ENCODE data around the gene TMF1. TPM values are rescaled to one million over a fixed set of nuclear protein-coding genes. Genes with fewer than 3 reads are reported as not detected.

The TMF1 gene
- total RNA-seq, 4 donors from 2014 or later: 15.5 to 53.2 (median 39.9) TPM

GRCh38 chr3:69081583-69082262 lies 29.6 kb upstream of the TMF1 start:
- WGBS, 2 donors (ENCODE audit: low coverage in 1 of 2): 64 to 76% methylated on average over 2 to 5 of the region's 5 CpGs
- Histone ChIP-seq H3K9me3 (no peaks in the 10 kb centered on the region), H3K36me3 (no peaks in the 10 kb centered on the region), H3K4me3 (no peak overlapping the region), H3K27me3 (no peaks in the 10 kb centered on the region), H3K4me1 (peaks cover 17 to 75% (median 43%) of the 10 kb centered on the region in 4 donors), H3K27ac (peak overlapping the region; percentile 2 to 97 (median 96))
- TF ChIP-seq EP300 (IDR thresholded peaks at IDR 0.05; ENCODE audit: low read depth): no peak
- TF ChIP-seq POLR2A (IDR thresholded peaks at IDR 0.05): no peak
- no peak for TF ChIP-seq CTCF (IDR thresholded peaks at IDR 0.05)
- intact Hi-C loops (cut with DNase I; ENCODE audit: low total_unique reads): no loop called here
- in situ Hi-C loops (cut with MboI; ENCODE audit: low pct_ligation_motif_present in 1 of 4, low pct_unique_long_range_greater_than_20kb in 1 of 4, low sequenced_read_pairs in 3 of 4): no loop called here
- DNase-seq: no peak

- intact Hi-C loops (cut with DNase I; ENCODE audit: low total_unique reads) (no loop called here), in situ Hi-C loops (cut with MboI; ENCODE audit: low pct_ligation_motif_present in 1 of 4, low pct_unique_long_range_greater_than_20kb in 1 of 4, low sequenced_read_pairs in 3 of 4) (no loop called here)
- peaks cover 16 to 71% (median 42%) of the 10 kb centered on the region in 4 donors for H3K4me1 ChIP-seq
- DNase-seq: peak; percentile 95
- TF ChIP-seq POLR2AphosphoS5 (IDR thresholded peaks at IDR 0.05) (peak; percentile 89 to 93 (median 89)), EP300 (IDR thresholded peaks at IDR 0.05; ENCODE audit: low read depth) (no peak), CTCF (IDR thresholded peaks at IDR 0.05) (no peak), POLR2A (IDR thresholded peaks at IDR 0.05) (peak; percentile 58)
- H3K4me3 ChIP-seq: peak within 1 kb of the TSS; percentile 76 to 98 (median 88)
- peak within 1 kb of the TSS; percentile 84 to 95 (median 91) for H3K27ac ChIP-seq
- H3K9me3 ChIP-seq: no peaks in the 10 kb centered on the region
- no peaks in the 10 kb centered on the region for H3K36me3 ChIP-seq
- no peaks in the 10 kb centered on the region for H3K27me3 ChIP-seq
- 4 to 20% methylated on average over 5 to 18 of the region's 37 CpGs for WGBS, 2 donors (ENCODE audit: low coverage in 1 of 2)
These were observed 28.2 kb upstream of the TMF1 start, which contains the start of gene UBA3 for GRCh38 chr3:69080233-69080920. UBA3 (minus strand) TSS chr3:69080365; CDS start chr3:69080353, 12 bp downstream.

- no peaks in the 10 kb centered on the region for H3K27me3 ChIP-seq
- no peaks in the 10 kb centered on the region for H3K9me3 ChIP-seq
- peaks cover 0 to 1% (median 0%) of the 10 kb centered on the region in 4 donors for H3K36me3 ChIP-seq
- no peak for DNase-seq
- H3K4me1 ChIP-seq: peaks cover 16 to 70% (median 40%) of the 10 kb centered on the region in 4 donors
- H3K27ac ChIP-seq: peak overlapping the region; percentile 84 to 95 (median 91)
- in situ Hi-C loops (cut with MboI; ENCODE audit: low pct_ligation_motif_present in 1 of 4, low pct_unique_long_range_greater_than_20kb in 1 of 4, low sequenced_read_pairs in 3 of 4): no loop called here
- peak overlapping the region; percentile 76 to 98 (median 88) for H3K4me3 ChIP-seq
- intact Hi-C loops (cut with DNase I; ENCODE audit: low total_unique reads): no loop called here
- 4 to 10% methylated on average over 5 to 28 of the region's 29 CpGs for WGBS, 2 donors (ENCODE audit: low coverage in 1 of 2)
- TF ChIP-seq CTCF (IDR thresholded peaks at IDR 0.05) (no peak), POLR2A (IDR thresholded peaks at IDR 0.05) (no peak), EP300 (IDR thresholded peaks at IDR 0.05; ENCODE audit: low read depth) (no peak), POLR2AphosphoS5 (IDR thresholded peaks at IDR 0.05) (no peak)
These were observed 27.4 kb upstream of the TMF1 start for GRCh38 chr3:69079269-69080159.

- Histone ChIP-seq H3K27me3 (no peaks in the 10 kb centered on the region), H3K4me1 (peaks cover 0 to 11% (median 5%) of the 10 kb centered on the region in 4 donors), H3K36me3 (peaks cover 0 to 13% (median 6%) of the 10 kb centered on the region in 4 donors), H3K4me3 (no peak overlapping the region), H3K27ac (no peak overlapping the region), H3K9me3 (no peaks in the 10 kb centered on the region)
- intact Hi-C loops (cut with DNase I; ENCODE audit: low total_unique reads): no loop called here
- in situ Hi-C loops (cut with MboI; ENCODE audit: low pct_ligation_motif_present in 1 of 4, low pct_unique_long_range_greater_than_20kb in 1 of 4, low sequenced_read_pairs in 3 of 4): no loop called here
- WGBS, 2 donors (ENCODE audit: low coverage in 1 of 2): 93 to 95% methylated on average over 3 of the region's 3 CpGs
- TF ChIP-seq POLR2A (IDR thresholded peaks at IDR 0.05): no peak
- no peak for TF ChIP-seq POLR2AphosphoS5 (IDR thresholded peaks at IDR 0.05)
- no peak for DNase-seq
These were observed 20.8 kb upstream of the TMF1 start for GRCh38 chr3:69072928-69073327.

Data from transverse colon (tissue), 4 donors.